Upper lobe of left lung (tissue), 6 donors: ENCODE results near the gene PTPRD. TPM values are rescaled to one million over a fixed set of nuclear protein-coding genes. Genes with fewer than 3 reads are reported as not detected.
A peak's percentile ranks its signal among the peaks of the same experiment; 100 is the strongest.

ENCODE experiments used
- ATAC-seq, 2 donors: fragments of 200-7000 bp; cut with Tn5 transposase; one replicate each; pipeline ENCODE4 v1.9.1; 2022; ENCODE audit warnings: mild to moderate bottlenecking in 2 of 2, moderate library complexity in 2 of 2; ENCODE audit not compliant: low FRiP score in 2 of 2
- DNase-seq, 2 donors: peaks; one replicate each; pipeline ENCODE4 v3.0.0-alpha.2; 2019 to 2020
- H3K27ac ChIP-seq, 4 donors: fragments of 200-600 bp; sonication (generic); one replicate each; pipeline ENCODE4 v1.5.1; 2016 to 2019
- H3K27me3 ChIP-seq, 4 donors: fragments of 200-600 bp; sonication (generic); one replicate each; pipeline ENCODE4 v1.5.1; 2017 to 2019
- H3K36me3 ChIP-seq, 4 donors: fragments of 200-600 bp; sonication (generic); one replicate each; pipeline ENCODE4 v1.5.1; 2016 to 2019
- H3K4me1 ChIP-seq, 4 donors: fragments of 200-600 bp; sonication (generic); one replicate each; pipeline ENCODE4 v1.5.1; 2018 to 2019
- H3K4me3 ChIP-seq, 4 donors: fragments of 200-600 bp; sonication (generic); one replicate each; pipeline ENCODE4 v1.5.1; 2017 to 2019; ENCODE audit warnings: mild to moderate bottlenecking in 2 of 4, moderate library complexity in 1 of 4
- H3K9me3 ChIP-seq, 4 donors: fragments of 200-600 bp; sonication (generic); one replicate each; pipeline ENCODE4 v1.5.1; 2018 to 2019
- EP300 ChIP-seq, 4 donors: sonication (generic); formaldehyde crosslinking; IDR thresholded peaks; one replicate each; pipeline ENCODE4 v1.5.1; 2017; ENCODE audit warnings: antibody characterized with exemption in 4 of 4, control low read depth in 2 of 4
- POLR2A ChIP-seq, 4 donors: fragments of 450-650 bp; IDR thresholded peaks; one replicate each; pipeline ENCODE4 v1.5.1; 2016 to 2017; ENCODE audit warnings: antibody characterized with exemption in 4 of 4, mild to moderate bottlenecking in 2 of 4
- POLR2AphosphoS5 ChIP-seq, 2 donors: sonication (generic); formaldehyde crosslinking; IDR thresholded peaks; one replicate each; pipeline ENCODE4 v1.5.1; 2017; ENCODE audit warnings: antibody characterized with exemption in 2 of 2
- WGBS, 2 donors: methylation state at CpG; one replicate each; pipeline ENCODE4 v1.1.5; 2017 to 2018; 5-methylcytosine and 5-hydroxymethylcytosine counted together
- total RNA-seq, 6 donors: library from RNA; depleted of rRNA in 4 of 6; stranded (reverse); fragments of >200 nt in 4 of 6; gene quantifications; one replicate each; pipeline versions ENCODE4 v1.1.0 to v1.2.1, GENCODE V29; 2016 to 2021
- TF ChIP-seq, protein P1 (sequence below), 6 experiments: fragments of 450-650 bp in 4 of 6; fragments of 200-600 bp in 2 of 6; sonication (generic) in 2 of 6; IDR thresholded peaks; one replicate each; pipeline ENCODE4 v1.5.1; 2016 to 2019; ENCODE audit warnings: antibody characterized with exemption in 6 of 6
- donor health status: DM: no; HTN: no; CAD: no; lungs with moderate emphysema.
- donor health status: DM: no; HTN: yes; CAD: no; lungs with severe emphysema.

The PTPRD gene
- total RNA-seq, 6 donors from 2014 or later = 7.4 to 46.1 (median 14.5) TPM

GRCh38 chr9:8346296-8346695, 2266.5 kb downstream of the PTPRD start:
- DNase-seq (no peak), ATAC-seq (no peak)
- Histone ChIP-seq H3K27ac (no peak overlapping the region), H3K9me3 (no peaks in the 10 kb centered on the region), H3K4me1 (no peaks in the 10 kb centered on the region), H3K4me3 (no peak overlapping the region), H3K36me3 (no peaks in the 10 kb centered on the region), H3K27me3 (no peaks in the 10 kb centered on the region)
- TF ChIP-seq POLR2AphosphoS5 (IDR thresholded peaks at IDR 0.05) = no peak
- TF ChIP-seq, protein P1, sequence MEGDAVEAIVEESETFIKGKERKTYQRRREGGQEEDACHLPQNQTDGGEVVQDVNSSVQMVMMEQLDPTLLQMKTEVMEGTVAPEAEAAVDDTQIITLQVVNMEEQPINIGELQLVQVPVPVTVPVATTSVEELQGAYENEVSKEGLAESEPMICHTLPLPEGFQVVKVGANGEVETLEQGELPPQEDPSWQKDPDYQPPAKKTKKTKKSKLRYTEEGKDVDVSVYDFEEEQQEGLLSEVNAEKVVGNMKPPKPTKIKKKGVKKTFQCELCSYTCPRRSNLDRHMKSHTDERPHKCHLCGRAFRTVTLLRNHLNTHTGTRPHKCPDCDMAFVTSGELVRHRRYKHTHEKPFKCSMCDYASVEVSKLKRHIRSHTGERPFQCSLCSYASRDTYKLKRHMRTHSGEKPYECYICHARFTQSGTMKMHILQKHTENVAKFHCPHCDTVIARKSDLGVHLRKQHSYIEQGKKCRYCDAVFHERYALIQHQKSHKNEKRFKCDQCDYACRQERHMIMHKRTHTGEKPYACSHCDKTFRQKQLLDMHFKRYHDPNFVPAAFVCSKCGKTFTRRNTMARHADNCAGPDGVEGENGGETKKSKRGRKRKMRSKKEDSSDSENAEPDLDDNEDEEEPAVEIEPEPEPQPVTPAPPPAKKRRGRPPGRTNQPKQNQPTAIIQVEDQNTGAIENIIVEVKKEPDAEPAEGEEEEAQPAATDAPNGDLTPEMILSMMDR (IDR thresholded peaks at IDR 0.05) = no peak
- TF ChIP-seq POLR2A (IDR thresholded peaks at IDR 0.05) = no peak
- no peak for TF ChIP-seq EP300 (IDR thresholded peaks at IDR 0.05)
- 95% methylated on average over 4 of the region's 4 CpGs for WGBS, 2 donors

- Histone ChIP-seq H3K4me3 (no peak overlapping the region), H3K36me3 (no peaks in the 10 kb centered on the region), H3K9me3 (no peaks in the 10 kb centered on the region), H3K27me3 (no peaks in the 10 kb centered on the region), H3K4me1 (no peaks in the 10 kb centered on the region), H3K27ac (no peak overlapping the region)
- WGBS, 2 donors = 68 to 79% methylated on average over 5 of the region's 5 CpGs
- DNase-seq (no peak), ATAC-seq (peak in 1 of 2 donors; percentile 46)
- TF ChIP-seq POLR2AphosphoS5 (IDR thresholded peaks at IDR 0.05) (no peak), EP300 (IDR thresholded peaks at IDR 0.05) (no peak), POLR2A (IDR thresholded peaks at IDR 0.05) (no peak)
- TF ChIP-seq, protein P1 (IDR thresholded peaks at IDR 0.05) = no peak
Observed at GRCh38 chr9:8338767-8339510, 2273.9 kb downstream of the PTPRD start.

GRCh38 chr9:8337834-8338766, 2274.7 kb downstream of the PTPRD start:
- Histone ChIP-seq H3K4me3 (no peak overlapping the region), H3K27me3 (no peaks in the 10 kb centered on the region), H3K27ac (no peak overlapping the region), H3K36me3 (no peaks in the 10 kb centered on the region), H3K9me3 (no peaks in the 10 kb centered on the region), H3K4me1 (no peaks in the 10 kb centered on the region)
- TF ChIP-seq POLR2AphosphoS5 (IDR thresholded peaks at IDR 0.05) (no peak), POLR2A (IDR thresholded peaks at IDR 0.05) (no peak), EP300 (IDR thresholded peaks at IDR 0.05) (no peak)
- TF ChIP-seq, protein P1 (IDR thresholded peaks at IDR 0.05) = no peak
- ATAC-seq (peak in 1 of 2 donors; percentile 68), DNase-seq (no peak)
- WGBS, 2 donors = 79 to 81% methylated on average over 4 of the region's 4 CpGs

- ATAC-seq (no peak), DNase-seq (no peak)
- Histone ChIP-seq H3K27ac (no peak overlapping the region), H3K36me3 (no peaks in the 10 kb centered on the region), H3K4me1 (no peaks in the 10 kb centered on the region), H3K27me3 (no peaks in the 10 kb centered on the region), H3K9me3 (no peaks in the 10 kb centered on the region), H3K4me3 (no peak overlapping the region)
- WGBS, 2 donors = 82 to 87% methylated on average over 2 of the region's 2 CpGs
- TF ChIP-seq POLR2A (IDR thresholded peaks at IDR 0.05) = no peak
- TF ChIP-seq, protein P1 (IDR thresholded peaks at IDR 0.05) = no peak
- no peak for TF ChIP-seq EP300 (IDR thresholded peaks at IDR 0.05)
- no peak for TF ChIP-seq POLR2AphosphoS5 (IDR thresholded peaks at IDR 0.05)
Observed at GRCh38 chr9:8332871-8333270, 2279.9 kb downstream of the PTPRD start.
